Effector memory CD8-positive, alpha-beta T cell (primary cell): Measurements from ENCODE around the gene STRIP2.
"Not testable (repeated sequence)": the region's sequence is repeated elsewhere in the genome, so short reads cannot be mapped to it uniquely, and the experiment has no call there.

Experiments used
- ATAC-seq: fragments of 150-1000 bp; cut with Tn5 transposase; replicated peaks from 2 replicates; pipeline ENCODE4 v1.10.0; 2021; ENCODE audit warnings: mild to moderate bottlenecking, moderate library complexity
- DNase-seq, 3 experiments: peaks; one replicate each; pipeline ENCODE4 v3.0.0; 2021
- H3K27ac Mint-ChIP-seq, 2 donors: one replicate each; pipeline ENCODE4 v1.8.0; 2022; ENCODE audit warnings: mild to moderate bottlenecking in 2 of 2, mixed read lengths in 2 of 2, moderate library complexity in 2 of 2
- H3K27me3 Mint-ChIP-seq, 2 donors: one replicate each; pipeline ENCODE4 v1.8.0; 2022; ENCODE audit warnings: mixed read lengths in 2 of 2
- H3K36me3 Mint-ChIP-seq: one replicate; pipeline ENCODE4 v1.8.0; 2022; ENCODE audit warnings: mild to moderate bottlenecking, moderate library complexity, mixed read lengths; ENCODE audit not compliant: insufficient read depth
- H3K4me1 Mint-ChIP-seq, 2 donors: one replicate each; pipeline ENCODE4 v1.8.0; 2022; ENCODE audit warnings: low read depth in 2 of 2, mixed read lengths in 2 of 2
- H3K4me3 Mint-ChIP-seq, 2 donors: one replicate each; pipeline ENCODE4 v1.8.0; 2022; ENCODE audit warnings: mild to moderate bottlenecking in 2 of 2, mixed read lengths in 2 of 2, moderate library complexity in 2 of 2
- H3K9me3 Mint-ChIP-seq, 2 donors: one replicate each; pipeline ENCODE4 v1.8.0; 2022; ENCODE audit warnings: mixed read lengths in 2 of 2

STRIP2 gene

DNA sequence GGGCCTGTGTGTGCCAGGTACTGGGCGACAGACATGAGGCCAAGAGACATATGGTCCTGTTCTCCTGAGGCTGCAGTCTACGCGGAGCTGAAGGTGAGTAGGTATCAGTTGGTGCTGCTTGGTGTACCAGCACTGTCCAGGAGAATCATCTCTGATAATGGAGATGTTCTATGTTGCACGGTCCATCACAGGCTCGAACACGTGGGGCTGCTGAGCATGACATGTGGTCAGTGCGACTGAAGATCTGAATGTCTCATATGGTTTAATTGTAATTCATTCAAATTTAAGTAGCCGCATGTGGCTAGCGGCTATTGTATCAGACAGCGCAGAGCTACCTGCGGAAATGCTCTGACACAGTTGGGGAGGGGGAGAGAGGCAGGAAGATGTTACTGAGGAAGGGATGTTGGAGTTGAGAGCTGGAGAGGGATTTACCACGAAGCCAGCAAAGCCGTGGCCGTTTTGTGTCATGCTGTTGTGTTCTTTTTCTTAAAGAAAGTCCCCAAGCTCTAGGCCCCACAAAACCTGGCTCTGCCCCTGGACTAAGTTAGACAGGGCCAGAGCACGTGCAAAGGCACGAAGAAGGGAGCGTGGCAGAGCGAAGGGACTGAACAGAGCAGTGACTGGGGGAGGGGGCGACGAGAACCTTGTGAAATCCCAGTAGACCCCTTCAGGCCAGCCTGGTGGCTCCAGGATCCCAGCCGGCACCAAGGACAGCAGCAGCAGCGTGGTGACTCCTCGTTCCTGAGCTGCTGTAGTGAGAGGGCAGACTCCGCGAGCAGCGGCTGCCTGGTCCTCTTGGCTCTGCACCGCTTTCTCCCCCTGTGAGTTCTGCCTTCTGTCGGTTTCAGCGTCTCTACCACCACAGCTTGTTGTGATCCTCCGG is 88.1 kb downstream of the STRIP2 start:
- DNase-seq = no peak
- Mint-ChIP-seq H3K27me3 (peaks cover 0 to 36% of the 10 kb centered on the region in 2 donors), H3K9me3 (no peaks in the 10 kb centered on the region), H3K36me3 (peaks cover 11% of the 10 kb centered on the region), H3K27ac (no peak overlapping the region), H3K4me3 (no peak overlapping the region), H3K4me1 (peaks cover 18 to 22% of the 10 kb centered on the region in 2 donors)
- no peak for ATAC-seq

DNA sequence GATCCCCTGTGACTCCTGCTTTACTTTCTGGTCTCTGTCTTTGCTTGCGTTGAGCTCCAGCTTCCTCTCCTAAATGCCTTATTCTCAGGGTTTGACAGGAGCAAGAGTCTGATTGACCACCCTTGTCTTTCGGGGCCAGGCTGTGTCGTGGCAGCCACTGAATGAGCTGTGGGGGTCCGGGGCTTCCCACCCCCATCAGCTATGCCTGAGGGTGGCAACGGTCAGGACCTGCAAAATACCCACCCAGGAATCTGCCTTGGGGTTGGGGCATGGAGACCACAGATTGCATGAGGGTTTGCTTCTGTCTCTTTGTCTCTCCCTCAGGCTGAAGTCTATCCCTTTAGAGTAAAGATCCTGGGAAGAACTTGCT is 88.7 kb downstream of the STRIP2 start:
- no peak for ATAC-seq
- peaks cover 18 to 23% of the 10 kb centered on the region in 2 donors for H3K4me1 Mint-ChIP-seq

DNA sequence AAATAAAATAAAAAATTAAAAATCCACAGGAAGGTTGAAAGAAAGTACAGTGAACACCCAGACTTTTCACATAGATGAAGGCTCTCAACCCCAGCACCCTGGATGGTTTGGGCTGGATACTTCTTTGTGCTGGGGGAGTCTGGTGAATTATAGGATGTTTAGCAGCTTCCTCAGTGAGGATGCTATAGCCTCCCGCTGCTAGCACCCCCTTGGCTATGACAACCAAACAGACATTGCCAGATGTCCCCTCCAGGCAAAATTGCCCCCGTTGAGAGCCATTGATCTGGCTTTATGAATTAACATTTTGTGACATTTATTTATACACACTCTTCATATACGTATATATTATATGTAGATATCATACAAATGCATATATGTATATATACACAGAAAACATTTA is 89.7 kb downstream of the STRIP2 start:
- no peak for DNase-seq
- H3K36me3 Mint-ChIP-seq = peaks cover 11% of the 10 kb centered on the region
- peaks cover 0 to 36% of the 10 kb centered on the region in 2 donors for H3K27me3 Mint-ChIP-seq
- no peak for ATAC-seq
- H3K4me1 Mint-ChIP-seq = peaks cover 18 to 23% of the 10 kb centered on the region in 2 donors
- no peak overlapping the region for H3K4me3 Mint-ChIP-seq
- H3K9me3 Mint-ChIP-seq = no peaks in the 10 kb centered on the region
- no peak overlapping the region for H3K27ac Mint-ChIP-seq

More for the DNA sequence above, 88.7 kb downstream of the STRIP2 start:
- H3K9me3 Mint-ChIP-seq = no peaks in the 10 kb centered on the region
- H3K4me3 Mint-ChIP-seq = no peak overlapping the region
- peak overlapping the region; percentile 28 to 76 for H3K27ac Mint-ChIP-seq
- H3K36me3 Mint-ChIP-seq = peaks cover 11% of the 10 kb centered on the region
- no peak for DNase-seq
- peaks cover 0 to 36% of the 10 kb centered on the region in 2 donors for H3K27me3 Mint-ChIP-seq

DNA sequence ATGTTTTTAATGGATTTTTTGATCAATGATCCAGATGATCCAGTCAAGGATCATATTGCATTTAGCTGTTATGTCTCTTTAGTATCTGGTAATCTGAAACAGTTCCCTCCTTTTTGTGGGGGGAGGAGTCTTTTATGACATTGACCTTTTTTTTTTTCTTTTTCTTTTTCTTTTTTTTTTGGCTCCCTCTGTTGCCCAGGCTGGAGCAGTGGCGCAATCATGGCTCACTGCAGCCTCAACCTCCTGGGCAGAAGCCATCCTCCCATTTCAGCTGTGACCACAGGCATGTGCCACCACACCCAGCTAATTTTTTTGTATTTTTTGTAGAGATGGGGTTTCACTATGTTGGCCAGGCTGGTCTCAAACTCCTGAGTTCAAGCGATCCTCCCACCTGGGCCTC is 90.2 kb downstream of the STRIP2 start:
- H3K36me3 Mint-ChIP-seq = peaks cover 11% of the 10 kb centered on the region
- H3K27ac Mint-ChIP-seq = peak overlapping the region; percentile 62 to 84
- H3K4me1 Mint-ChIP-seq = peaks cover 18 to 23% of the 10 kb centered on the region in 2 donors
- peak; percentile 39 for ATAC-seq
- H3K27me3 Mint-ChIP-seq = peaks cover 0 to 34% of the 10 kb centered on the region in 2 donors
- DNase-seq, H3K9me3 Mint-ChIP-seq: not testable (repeated sequence)
- peak overlapping the region in 1 of 2 donors; percentile 72 for H3K4me3 Mint-ChIP-seq

DNA sequence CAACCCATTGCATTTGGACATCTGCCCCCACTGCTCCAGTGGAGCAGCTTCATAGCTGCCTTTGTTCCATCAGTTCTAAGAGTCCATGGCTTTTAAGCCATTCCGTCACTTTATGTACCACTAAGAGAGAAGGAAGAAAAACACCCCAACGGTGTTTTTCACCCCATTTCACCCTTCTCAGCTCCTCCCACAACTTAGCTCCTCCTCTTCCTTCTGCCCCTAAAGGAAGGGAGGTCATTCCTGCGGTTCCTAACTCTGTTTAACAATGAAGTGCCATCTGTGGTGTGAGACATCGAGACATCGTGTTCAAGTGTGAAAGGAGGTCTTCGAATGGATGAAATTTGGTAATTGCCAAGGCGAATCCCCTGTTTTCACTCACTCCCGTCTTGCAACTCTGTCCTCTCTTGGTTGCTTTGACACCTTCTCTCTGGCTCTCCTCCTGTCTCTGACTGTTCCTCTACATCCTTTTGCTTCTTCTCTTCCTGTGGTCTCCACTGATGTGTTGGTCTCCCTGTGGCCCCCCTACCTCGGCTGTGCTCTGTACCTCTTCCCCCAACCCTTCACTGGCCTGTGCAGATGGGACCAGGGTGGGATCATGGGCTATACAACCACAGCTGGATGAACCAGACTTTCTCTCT is 91.1 kb downstream of the STRIP2 start:
- Mint-ChIP-seq H3K9me3 (no peaks in the 10 kb centered on the region), H3K4me3 (peak overlapping the region; percentile 72 to 81), H3K27ac (peak overlapping the region; percentile 62 to 84), H3K36me3 (peaks cover 11% of the 10 kb centered on the region), H3K4me1 (peaks cover 18 to 23% of the 10 kb centered on the region in 2 donors), H3K27me3 (peaks cover 0 to 24% of the 10 kb centered on the region in 2 donors)
- DNase-seq = peak in 1 of 3 experiments; percentile 14
- ATAC-seq = peak; percentile 53

DNA sequence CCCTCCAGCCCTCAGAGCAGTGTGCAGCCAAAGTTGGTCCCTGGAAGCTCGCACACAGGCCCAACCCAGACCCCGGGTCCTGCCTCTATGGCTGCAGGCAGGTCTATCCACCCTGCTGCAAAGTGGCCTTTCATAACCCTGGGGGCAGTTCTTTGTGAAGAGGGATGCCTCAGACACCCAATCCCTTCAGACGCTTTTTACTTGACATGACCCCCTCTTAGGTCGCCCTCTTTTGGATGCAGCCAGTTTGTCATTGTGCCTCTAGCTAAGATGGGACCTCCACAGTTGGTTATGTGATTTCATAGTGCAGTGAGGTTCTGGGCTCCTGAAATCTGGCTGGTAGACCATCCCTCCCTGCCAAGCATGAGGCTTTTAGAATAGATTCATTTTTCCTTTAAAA is 95.4 kb downstream of the STRIP2 start:
- ATAC-seq (no peak), DNase-seq (no peak)
- no peak overlapping the region for H3K27ac Mint-ChIP-seq
- H3K4me1 Mint-ChIP-seq = peaks cover 19 to 23% of the 10 kb centered on the region in 2 donors
- H3K9me3 Mint-ChIP-seq = no peaks in the 10 kb centered on the region
- no peak overlapping the region for H3K4me3 Mint-ChIP-seq
- H3K27me3 Mint-ChIP-seq = no peaks in the 10 kb centered on the region
- H3K36me3 Mint-ChIP-seq = peaks cover 10% of the 10 kb centered on the region

DNA sequence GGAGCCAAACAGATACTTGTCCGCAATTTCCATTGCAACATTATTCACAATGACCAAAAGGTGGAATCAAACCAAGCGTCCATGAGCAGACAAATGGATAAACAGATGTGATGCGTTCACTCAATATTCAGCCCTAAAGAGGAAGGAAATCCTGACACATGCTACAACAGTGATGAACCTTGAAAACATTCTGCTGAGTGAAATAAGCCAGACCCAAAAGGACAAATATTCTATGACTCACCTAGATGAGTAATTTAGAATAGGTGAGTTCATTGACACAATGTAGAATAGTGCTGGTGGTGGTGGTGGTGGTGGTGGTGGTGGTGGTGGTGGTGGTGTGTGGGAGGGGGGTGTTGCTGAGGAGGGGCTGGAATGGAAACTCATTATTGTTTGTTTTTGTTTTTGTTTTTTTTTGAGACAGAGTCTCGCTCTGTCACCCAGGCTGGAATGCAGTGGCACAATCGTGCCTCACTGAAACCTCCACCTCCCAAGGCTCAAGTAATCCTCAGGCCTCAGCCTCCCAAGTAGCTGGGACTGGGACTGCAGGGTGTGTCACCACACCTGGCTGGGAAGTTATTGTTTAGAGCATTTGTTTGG is 96.7 kb downstream of the STRIP2 start:
- no peaks in the 10 kb centered on the region for H3K27me3 Mint-ChIP-seq
- peaks cover 7% of the 10 kb centered on the region for H3K36me3 Mint-ChIP-seq
- no peak overlapping the region for H3K4me3 Mint-ChIP-seq
- DNase-seq (no peak), ATAC-seq (peak; percentile 79)
- peak overlapping the region; percentile 62 to 73 for H3K27ac Mint-ChIP-seq
- H3K4me1 Mint-ChIP-seq = peaks cover 10 to 18% of the 10 kb centered on the region in 2 donors
- no peaks in the 10 kb centered on the region for H3K9me3 Mint-ChIP-seq

DNA sequence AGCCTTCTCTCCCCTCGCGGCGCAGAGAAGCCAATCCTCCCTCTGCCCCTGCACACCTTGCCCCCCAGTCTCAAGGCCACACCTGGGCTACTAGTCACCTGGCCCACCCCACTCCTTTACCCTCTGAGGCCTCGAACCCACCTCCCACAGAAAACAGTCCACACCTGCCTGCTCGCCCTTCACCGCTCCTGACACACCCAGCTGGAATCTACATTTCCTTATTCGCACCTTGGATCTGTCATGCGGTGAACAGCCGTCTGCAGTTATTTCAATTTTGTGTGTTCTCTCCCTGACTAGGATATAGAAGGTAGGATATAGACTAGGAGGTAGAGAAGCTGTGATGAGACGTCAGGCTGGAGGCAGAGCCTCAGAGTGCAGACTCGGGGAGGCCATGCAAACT is 97.5 kb downstream of the STRIP2 start:
- Mint-ChIP-seq H3K36me3 (peaks cover 7% of the 10 kb centered on the region), H3K4me3 (no peak overlapping the region), H3K4me1 (peaks cover 17 to 26% of the 10 kb centered on the region in 2 donors), H3K9me3 (no peaks in the 10 kb centered on the region), H3K27me3 (no peaks in the 10 kb centered on the region), H3K27ac (peak overlapping the region; percentile 11 to 46)
- DNase-seq (no peak), ATAC-seq (no peak)

DNA sequence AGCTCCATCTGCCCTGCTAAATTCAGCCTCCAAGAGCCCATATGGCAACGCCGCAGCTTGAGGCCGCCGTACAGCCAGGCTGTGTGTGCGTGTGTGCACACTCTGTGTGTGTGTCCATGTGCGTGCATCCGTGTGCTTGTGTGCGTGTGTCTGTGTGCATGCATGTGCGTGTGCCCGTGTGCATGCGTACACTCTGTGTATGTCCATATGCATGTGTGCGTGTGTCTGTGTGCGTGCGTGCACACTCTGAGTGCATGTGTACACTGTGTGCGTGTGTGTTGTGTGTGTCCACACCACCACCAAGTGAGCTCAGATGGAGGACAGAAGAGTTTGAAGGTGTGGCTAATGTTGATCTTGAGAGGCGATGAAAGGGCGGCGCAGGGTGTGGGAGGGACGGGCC is 98.1 kb downstream of the STRIP2 start:
- no peak overlapping the region for H3K4me3 Mint-ChIP-seq
- H3K27ac Mint-ChIP-seq = peak overlapping the region in 1 of 2 donors; percentile 46
- H3K9me3 Mint-ChIP-seq = no peaks in the 10 kb centered on the region
- H3K36me3 Mint-ChIP-seq = peaks cover 3% of the 10 kb centered on the region
- peaks cover 17 to 22% of the 10 kb centered on the region in 2 donors for H3K4me1 Mint-ChIP-seq
- no peaks in the 10 kb centered on the region for H3K27me3 Mint-ChIP-seq
- no peak for ATAC-seq
- no peak for DNase-seq

DNA sequence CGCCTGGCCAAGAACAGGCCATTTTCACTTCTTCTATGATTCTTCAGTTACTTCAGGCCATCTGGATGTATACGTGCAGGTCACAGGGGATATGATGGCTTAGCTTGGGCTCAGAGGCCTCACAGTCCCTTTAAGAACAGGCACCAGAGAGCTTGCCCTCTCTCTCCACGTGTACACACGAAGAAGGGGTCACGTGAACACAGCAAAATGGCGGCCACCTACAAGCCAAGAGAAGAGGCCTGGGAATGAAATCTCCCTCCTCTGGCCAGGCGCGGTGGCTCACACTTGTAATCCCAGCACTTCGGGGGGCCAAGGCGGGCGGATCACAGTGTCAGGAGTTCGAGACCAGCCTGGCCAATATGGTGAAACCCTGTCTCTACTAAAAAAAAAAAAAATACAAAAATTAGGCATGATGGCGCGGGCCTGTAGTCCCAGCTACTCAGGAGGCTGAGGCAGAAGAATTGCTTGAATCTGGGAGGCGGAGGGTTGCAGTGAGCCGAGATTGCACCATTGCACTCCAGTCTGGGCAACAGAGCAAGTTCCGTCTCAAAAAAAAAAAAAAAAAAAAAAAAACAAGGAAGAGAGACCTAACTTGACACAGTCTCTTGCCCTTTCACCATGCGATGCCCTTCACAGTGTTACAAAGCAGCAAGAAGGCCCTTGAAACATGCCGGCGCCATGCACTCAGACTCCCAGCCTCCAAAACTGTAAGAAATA is 100.5 kb downstream of the STRIP2 start:
- not testable (repeated sequence) for H3K9me3 Mint-ChIP-seq, H3K27me3 Mint-ChIP-seq, H3K36me3 Mint-ChIP-seq, DNase-seq, ATAC-seq
- peak overlapping the region; percentile 95 to 98 for H3K27ac Mint-ChIP-seq
- H3K4me1 Mint-ChIP-seq = peaks cover 19 to 36% of the 10 kb centered on the region in 2 donors
- H3K4me3 Mint-ChIP-seq = peak overlapping the region in 1 of 2 donors; percentile 76

DNA sequence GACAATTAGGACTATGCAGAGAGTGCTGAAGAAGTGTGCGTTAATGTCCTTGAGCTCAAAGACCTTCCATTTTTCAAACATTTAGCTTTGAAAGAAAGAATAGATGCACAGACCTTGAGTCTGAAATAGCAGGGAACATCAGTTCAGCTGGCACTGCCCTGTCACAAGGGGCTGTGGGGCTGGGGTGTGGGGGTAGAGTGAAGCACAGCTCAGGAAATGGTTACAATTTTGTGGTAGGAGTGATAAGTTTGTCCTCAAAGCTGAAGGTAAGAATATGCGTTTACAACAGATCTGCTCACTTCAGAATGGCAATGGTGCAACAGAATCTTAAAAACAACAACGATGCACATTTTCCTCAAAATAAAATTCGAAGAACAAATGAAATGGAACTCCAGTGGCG is 101.7 kb downstream of the STRIP2 start:
- peak overlapping the region; percentile 76 to 81 for H3K4me3 Mint-ChIP-seq
- peaks cover 3% of the 10 kb centered on the region for H3K36me3 Mint-ChIP-seq
- peak overlapping the region; percentile 95 to 98 for H3K27ac Mint-ChIP-seq
- no peaks in the 10 kb centered on the region for H3K9me3 Mint-ChIP-seq
- peaks cover 17 to 37% of the 10 kb centered on the region in 2 donors for H3K4me1 Mint-ChIP-seq
- ATAC-seq (peak; percentile 89), DNase-seq (peak; percentile 24 to 37 (median 32))
- no peaks in the 10 kb centered on the region for H3K27me3 Mint-ChIP-seq

DNA sequence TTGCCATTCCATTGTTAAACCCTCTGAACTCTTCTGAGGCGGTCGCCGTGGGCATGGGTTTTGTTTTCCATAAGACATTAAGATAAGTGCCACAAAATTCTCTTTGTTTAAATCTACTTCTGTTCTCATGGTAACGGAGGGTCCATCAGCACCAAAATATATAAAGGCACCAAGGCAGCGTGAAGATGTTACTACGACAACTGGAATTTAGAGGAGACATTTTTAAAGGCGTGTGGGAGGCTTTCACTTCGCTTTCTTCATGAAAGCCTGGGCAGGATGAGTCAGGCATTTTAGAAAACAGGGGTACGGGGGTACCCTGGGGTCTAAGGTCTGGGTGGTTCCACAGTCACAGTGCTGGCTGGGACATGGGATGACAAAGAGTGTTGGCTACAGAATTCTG is 102.1 kb downstream of the STRIP2 start:
- Mint-ChIP-seq H3K36me3 (no peaks in the 10 kb centered on the region), H3K4me3 (peak overlapping the region; percentile 76 to 81), H3K9me3 (no peaks in the 10 kb centered on the region), H3K4me1 (peaks cover 17 to 41% of the 10 kb centered on the region in 2 donors), H3K27ac (peak overlapping the region; percentile 95 to 98), H3K27me3 (no peaks in the 10 kb centered on the region)
- ATAC-seq = peak; percentile 59
- DNase-seq = peak in 1 of 3 experiments; percentile 5
